GM12873 (cell line): Measurements from ENCODE around the gene BPIFA2.

ENCODE experiments used
- TF ChIP-seq, protein P1 (sequence below): IDR thresholded peaks from 2 replicates; pipeline ENCODE4 v1.5.1; 2012; ENCODE audit warnings: low read depth, mild to moderate bottlenecking, moderate library complexity, low read length, control low read depth; ENCODE audit not compliant: insufficient read depth; ENCODE audit errors: missing control alignments

The BPIFA2 gene, protein sequence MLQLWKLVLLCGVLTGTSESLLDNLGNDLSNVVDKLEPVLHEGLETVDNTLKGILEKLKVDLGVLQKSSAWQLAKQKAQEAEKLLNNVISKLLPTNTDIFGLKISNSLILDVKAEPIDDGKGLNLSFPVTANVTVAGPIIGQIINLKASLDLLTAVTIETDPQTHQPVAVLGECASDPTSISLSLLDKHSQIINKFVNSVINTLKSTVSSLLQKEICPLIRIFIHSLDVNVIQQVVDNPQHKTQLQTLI

DNA sequence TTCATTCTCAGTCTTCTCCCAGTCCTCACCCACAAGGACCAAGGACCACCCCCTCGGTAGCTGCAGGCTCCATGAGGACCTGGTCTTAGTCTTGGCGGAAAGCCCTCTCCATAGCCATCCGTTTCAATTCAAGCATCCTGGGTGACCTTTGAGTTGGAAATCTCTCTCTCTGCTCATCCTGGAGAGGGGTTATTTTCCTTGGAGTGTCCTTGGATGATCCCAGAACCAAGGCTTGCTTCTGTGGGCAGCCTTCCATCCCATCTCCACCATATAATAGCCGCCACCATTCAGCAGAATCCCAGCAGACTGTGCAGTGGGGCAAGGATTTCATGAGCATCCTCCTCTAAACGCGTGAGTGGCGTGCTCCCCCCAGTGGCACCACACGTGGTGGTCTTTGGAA, at the start of gene BPIFA2:
Gene BPIFA2 (plus strand): TSS at position 301 of the 400 bp plus-strand sequence. CDS start 987 bp downstream, outside the sequence.
- TF ChIP-seq, protein P1, sequence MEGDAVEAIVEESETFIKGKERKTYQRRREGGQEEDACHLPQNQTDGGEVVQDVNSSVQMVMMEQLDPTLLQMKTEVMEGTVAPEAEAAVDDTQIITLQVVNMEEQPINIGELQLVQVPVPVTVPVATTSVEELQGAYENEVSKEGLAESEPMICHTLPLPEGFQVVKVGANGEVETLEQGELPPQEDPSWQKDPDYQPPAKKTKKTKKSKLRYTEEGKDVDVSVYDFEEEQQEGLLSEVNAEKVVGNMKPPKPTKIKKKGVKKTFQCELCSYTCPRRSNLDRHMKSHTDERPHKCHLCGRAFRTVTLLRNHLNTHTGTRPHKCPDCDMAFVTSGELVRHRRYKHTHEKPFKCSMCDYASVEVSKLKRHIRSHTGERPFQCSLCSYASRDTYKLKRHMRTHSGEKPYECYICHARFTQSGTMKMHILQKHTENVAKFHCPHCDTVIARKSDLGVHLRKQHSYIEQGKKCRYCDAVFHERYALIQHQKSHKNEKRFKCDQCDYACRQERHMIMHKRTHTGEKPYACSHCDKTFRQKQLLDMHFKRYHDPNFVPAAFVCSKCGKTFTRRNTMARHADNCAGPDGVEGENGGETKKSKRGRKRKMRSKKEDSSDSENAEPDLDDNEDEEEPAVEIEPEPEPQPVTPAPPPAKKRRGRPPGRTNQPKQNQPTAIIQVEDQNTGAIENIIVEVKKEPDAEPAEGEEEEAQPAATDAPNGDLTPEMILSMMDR = no peak

- TF ChIP-seq, protein P1 = no peak
Observed at GRCh38 chr20:33119725-33120720, 47.9 kb upstream of the BPIFA2 start.

DNA sequence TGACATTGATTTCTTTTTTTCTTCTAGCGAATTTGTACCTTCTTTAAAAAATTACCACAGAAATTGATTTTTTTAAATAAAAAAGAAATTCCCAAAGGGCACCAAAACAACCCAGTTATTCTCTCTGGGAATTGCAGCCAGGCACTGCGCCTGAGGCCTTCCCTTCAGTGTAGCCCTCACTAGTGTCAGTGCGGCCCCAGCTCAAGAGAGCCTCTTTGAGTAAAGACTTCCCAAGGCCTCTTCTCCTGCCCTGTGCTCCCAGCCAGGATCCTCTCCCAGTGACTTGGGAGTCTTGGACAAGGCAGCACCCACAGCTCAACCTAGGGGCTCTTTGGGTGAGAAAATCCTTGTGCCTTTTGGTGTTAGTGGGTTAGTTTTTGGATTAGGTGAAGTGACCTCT, 47.0 kb upstream of the BPIFA2 start:
- TF ChIP-seq, protein P1 = no peak

GRCh38 chr20:33124261-33124660, 43.7 kb upstream of the BPIFA2 start:
- TF ChIP-seq, protein P1 = no peak

DNA sequence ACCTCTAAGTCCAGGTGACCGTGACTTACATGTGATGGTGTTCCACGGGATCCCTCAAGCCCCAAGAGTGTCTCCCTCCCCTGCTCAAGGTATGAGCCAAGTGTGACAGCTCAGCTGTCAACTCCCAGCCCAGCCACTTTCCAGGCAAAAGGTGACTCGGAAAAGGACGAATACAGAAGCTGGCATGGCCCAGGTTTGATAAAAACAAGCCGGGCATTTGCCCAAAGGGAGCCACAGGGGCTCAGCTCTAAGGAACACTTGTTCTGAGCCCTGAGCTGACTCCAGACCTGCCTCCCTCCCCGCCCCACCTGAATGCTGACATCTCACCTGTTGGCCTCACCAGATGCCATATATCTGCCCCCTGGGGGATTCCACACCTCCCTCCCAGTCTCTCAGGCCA, 43.0 kb upstream of the BPIFA2 start:
- TF ChIP-seq, protein P1 = no peak

GRCh38 chr20:33125983-33126382, 42.0 kb upstream of the BPIFA2 start:
- TF ChIP-seq, protein P1 = no peak
